Left colon (tissue), 2 donors: ENCODE measurements around the gene NLGN3. TPM values are rescaled to one million over a fixed set of nuclear protein-coding genes. Genes with fewer than 3 reads are reported as not detected.

Experiments
- ATAC-seq: fragments of 200-7000 bp; cut with Tn5 transposase; one replicate; pipeline ENCODE4 v1.9.1; 2020; ENCODE audit warnings: mild to moderate bottlenecking, moderate library complexity
- DNase-seq, 2 donors: peaks; one replicate each; pipeline ENCODE4 v3.0.0-alpha.2; 2020
- intact Hi-C, 2 donors: fragments of 100-400 bp; cut with DNase I in 1 of 2; cut with micrococcal nuclease in 1 of 2; formaldehyde crosslinking; loops; one replicate each; pipeline versions ENCODE4 v1.11.2 to v1.14.0; 2022; cut with DNase I, micrococcal nuclease
- total RNA-seq, 2 donors: library from RNA; stranded (reverse); fragmentation: NEBNext Ultra II Directional; extraction: Animal tissue kit (Norgen Biotek cat#: 25700); gene quantifications; one replicate each; pipeline ENCODE4 v1.2.1, GENCODE V29; 2021
- donor health status: DM: no; HTN: no; CAD: no.
- donor health status: DM: yes; HTN: yes; CAD: no.

Gene NLGN3
- total RNA-seq, 2 donors from 2014 or later: 0.67 to 1.1 TPM

- ATAC-seq: peak; percentile 38
These were observed 32.7 kb upstream of the NLGN3 start for GRCh38 chrX:71111921-71112431.

DNA sequence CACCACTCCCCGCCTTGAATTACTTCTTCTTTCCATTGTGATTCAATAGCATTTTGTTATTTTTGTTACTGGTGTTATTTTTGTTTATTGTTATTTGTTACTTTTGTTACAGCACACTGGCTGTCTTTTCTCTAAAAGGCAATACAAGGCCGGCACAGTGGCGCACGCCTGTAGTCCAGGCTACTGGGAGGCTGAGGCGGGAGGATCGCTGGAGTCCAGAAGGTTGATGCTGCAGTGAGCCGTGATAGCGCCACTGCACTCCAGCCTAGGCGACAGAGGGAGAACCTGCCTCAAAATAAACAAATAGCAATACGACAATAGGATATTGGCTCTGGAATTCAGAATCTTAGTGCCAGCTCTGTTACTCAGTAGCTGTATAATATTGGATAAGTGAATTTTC, 27.3 kb upstream of the NLGN3 start:
- ATAC-seq (no peak), DNase-seq (no peak)
- intact Hi-C loops: no loop called here

More at GRCh38 chrX:71111921-71112431, 32.7 kb upstream of the NLGN3 start:
- intact Hi-C loops: no loop called here
- DNase-seq: no peak

DNA sequence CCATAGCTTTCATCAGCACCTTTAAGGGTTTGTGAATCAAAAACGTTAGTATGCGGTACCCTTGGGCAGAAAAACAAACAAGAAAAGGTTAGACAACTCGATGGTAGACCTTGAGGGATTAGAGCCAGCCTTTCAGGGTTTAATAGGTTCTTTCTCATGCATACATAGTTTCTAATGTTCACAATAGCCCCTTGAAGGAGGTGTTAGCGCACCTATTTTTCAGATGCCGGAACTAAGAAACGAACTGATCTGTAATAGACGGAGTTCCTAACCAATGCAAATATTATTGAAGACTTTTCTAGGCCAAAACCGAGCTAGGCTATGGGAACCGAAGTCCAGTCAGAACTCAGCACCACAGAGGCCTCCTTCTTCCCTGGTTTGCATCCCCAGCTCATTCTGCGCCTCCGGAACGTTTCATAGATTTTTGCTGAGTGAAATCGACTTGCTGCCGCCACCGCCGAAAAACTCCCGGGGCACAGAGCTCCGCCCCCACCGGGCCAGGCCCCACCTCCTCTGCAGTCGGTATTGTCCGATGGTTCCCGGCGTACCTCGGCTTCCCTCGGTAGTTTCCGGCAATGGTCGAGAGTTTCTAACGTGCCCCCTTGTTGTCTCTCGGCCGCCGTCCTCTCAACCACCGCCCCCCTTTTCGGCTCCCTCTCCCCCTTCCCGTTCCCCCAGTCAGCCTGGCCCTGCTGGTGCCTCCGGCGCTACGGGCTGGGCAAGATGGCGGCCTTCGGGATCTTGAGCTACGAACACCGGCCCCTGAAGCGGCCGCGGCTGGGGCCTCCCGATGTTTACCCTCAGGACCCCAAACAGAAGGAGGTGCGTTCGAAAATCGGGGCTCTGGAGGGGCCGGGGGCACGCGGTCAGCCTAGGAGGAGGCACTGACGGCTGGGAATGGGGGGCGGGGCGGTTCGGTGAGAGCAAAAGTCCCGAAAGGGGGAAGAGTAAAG, 26.3 kb upstream of the NLGN3 start, which contains the start of gene MED12:
Gene MED12, plus strand, starts transcription at position 565 of the 953 bp plus-strand sequence. Its CDS starts 159 bp downstream, at position 724.
- ATAC-seq (peak; percentile 96), DNase-seq (peak; percentile 82 to 85)
- intact Hi-C loops: no loop called here

DNA sequence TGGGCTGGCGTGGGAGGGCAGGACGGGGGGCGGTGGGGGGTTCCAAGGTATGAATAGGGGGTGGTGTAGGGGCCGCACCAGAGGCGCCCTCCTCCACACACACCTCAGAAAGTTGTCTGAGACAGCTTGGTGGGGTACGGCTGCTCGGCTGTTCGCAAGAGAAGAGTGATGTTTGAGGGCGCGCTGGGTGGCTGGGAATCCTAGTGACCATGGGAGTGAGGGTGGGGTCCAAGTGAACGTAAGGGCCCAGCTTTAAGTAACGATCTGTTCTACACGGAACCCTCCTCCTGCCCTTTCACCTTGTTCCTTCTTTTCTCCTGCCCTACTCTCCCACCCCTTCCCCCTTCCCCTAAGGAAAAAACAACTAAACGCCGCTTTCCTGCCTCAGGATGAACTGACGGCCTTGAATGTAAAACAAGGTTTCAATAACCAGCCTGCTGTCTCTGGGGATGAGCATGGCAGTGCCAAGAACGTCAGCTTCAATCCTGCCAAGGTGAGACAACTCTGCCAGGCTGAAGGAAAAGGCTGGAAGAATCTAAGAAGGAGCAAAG, 25.6 kb upstream of the NLGN3 start:
- intact Hi-C loops: no loop called here
- ATAC-seq (peak; percentile 57), DNase-seq (peak in 1 of 2 donors; percentile 29)

DNA sequence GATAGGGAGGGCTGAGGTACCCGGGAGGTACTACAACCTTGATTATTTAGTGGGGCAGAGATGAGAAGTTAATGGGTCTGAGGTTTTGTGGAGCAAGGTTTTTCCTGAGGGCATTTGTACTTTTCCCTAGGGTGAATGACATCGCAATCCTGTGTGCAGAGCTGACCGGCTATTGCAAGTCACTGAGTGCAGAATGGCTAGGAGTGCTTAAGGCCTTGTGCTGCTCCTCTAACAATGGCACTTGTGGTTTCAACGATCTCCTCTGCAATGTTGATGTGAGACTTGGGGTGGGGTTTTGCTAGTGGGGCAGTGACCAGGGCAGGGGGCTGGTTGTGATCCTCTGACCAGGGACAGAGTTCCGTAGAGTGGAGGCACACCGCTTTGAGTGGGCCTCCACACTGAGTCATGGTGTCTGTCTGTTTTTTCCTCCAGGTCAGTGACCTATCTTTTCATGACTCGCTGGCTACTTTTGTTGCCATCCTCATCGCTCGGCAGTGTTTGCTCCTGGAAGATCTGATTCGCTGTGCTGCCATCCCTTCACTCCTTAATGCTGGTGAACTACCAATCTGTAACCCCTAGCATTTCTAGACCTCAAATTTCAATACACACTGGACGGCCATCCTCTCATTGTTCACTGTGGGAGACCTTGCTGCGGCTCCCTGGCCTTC, 16.3 kb upstream of the NLGN3 start:
- no peak for DNase-seq
- intact Hi-C loops: no loop called here
- ATAC-seq: no peak

DNA sequence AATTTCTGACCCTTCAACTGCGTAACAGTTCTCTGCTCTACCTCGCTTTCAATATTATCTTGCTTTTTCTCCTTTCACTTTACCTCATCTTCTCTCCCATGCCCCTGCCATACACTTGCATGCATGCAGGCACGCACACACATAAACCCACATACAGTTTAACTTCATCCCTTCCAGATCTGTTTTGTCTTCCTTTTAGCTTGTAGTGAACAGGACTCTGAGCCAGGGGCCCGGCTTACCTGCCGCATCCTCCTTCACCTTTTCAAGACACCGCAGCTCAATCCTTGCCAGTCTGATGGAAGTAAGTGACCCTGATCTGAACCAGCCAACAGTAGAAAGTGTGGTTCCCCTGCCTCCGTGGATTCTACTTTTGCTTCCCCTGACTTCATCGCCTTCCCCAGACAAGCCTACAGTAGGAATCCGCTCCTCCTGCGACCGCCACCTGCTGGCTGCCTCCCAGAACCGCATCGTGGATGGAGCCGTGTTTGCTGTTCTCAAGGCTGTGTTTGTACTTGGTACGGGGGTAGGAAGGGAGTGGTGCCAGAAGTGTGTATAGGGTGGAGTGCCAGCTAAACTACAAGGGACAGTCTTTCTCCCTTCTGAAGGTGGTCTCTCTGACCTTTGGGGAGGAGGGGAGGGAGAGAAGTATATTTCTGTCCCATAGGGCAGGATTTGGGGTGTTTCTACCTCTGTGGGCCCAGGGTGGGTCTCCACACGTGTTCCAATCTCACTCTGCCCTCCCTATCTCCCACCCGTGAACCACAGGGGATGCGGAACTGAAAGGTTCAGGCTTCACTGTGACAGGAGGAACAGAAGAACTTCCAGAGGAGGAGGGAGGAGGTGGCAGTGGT, 15.5 kb upstream of the NLGN3 start:
- intact Hi-C loops: no loop called here
- peak; percentile 95 for ATAC-seq
- DNase-seq: peak; percentile 51 to 72

GRCh38 chrX:71131510-71131909, 13.1 kb upstream of the NLGN3 start:
- ATAC-seq: no peak
- no peak for DNase-seq
- intact Hi-C loops: no loop called here

DNA sequence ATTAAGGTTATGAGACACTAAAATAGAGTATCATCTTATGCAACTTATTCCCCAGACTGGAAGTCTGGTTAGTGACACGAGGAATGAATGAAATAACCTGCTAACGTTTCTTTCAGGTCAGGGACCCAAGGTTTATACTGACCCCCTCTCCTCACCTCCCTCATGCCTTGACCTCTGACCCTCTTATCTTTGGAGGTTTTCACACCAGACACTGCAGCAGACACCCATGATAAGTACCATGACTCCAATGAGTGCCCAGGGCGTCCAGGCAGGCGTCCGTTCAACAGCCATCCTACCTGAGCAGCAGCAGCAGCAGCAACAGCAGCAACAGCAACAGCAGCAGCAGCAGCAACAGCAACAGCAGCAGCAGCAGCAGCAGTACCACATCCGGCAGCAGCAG, 4.2 kb upstream of the NLGN3 start:
- ATAC-seq (no peak), DNase-seq (no peak)
- intact Hi-C loops: no loop called here

DNA sequence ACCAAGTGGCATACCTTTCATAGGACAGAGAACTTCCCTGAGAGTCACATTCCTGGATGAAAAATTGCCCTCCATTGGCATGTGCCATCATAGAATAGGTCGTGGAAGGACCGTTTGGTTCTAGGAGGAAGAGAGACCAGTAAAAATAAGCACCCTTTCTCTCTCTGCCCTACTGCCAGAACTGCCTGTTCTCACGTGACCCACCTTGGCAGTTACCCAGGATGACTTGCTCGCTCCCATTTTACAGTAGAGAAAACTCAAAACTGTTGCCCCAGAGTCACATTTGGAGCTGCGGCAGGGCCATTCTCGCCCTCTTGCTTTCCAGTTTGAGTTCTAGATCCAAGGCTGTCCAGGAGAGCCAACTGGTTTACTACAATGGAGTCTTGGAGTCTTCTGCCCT, 1.1 kb upstream of the NLGN3 start:
- ATAC-seq (no peak), DNase-seq (peak in 1 of 2 donors; percentile 20)
- intact Hi-C loops: no loop called here

DNA sequence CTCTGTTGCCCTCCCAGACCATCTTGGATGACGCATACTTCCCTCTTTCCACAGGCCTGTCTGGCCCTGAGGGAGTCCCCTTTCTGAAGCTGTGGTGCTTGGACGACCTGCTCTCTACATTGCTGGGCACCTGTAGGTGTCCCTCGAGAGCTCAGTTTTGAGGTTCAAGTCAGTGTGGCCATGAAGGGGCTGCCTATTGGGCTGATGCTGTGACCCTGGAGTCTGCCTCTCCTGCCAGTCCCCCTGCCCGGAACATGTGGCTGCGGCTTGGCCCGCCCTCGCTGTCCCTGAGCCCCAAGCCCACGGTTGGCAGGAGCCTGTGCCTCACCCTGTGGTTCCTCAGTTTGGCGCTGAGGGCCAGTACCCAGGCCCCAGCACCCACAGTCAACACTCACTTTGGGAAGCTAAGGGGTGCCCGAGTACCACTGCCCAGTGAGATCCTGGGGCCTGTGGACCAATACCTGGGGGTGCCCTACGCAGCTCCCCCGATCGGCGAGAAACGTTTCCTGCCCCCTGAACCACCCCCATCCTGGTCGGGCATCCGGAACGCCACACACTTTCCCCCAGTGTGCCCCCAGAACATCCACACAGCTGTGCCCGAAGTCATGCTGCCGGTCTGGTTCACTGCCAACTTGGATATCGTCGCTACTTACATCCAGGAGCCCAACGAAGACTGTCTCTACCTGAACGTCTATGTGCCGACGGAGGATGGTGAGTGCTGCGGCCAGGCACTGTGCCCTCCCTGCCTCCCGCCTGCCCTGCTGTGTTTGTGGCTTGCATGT, 3.0 kb downstream of the NLGN3 start:
- intact Hi-C loops: no loop called here
- DNase-seq (no peak), ATAC-seq (no peak)

GRCh38 chrX:71148278-71148663, 3.6 kb downstream of the NLGN3 start:
- no peak for DNase-seq

GRCh38 chrX:71151366-71151765, 6.7 kb downstream of the NLGN3 start:
- ATAC-seq (no peak), DNase-seq (no peak)
- intact Hi-C loops: no loop called here

More at GRCh38 chrX:71148278-71148663, 3.6 kb downstream of the NLGN3 start:
- intact Hi-C loops: no loop called here
- ATAC-seq: no peak

DNA sequence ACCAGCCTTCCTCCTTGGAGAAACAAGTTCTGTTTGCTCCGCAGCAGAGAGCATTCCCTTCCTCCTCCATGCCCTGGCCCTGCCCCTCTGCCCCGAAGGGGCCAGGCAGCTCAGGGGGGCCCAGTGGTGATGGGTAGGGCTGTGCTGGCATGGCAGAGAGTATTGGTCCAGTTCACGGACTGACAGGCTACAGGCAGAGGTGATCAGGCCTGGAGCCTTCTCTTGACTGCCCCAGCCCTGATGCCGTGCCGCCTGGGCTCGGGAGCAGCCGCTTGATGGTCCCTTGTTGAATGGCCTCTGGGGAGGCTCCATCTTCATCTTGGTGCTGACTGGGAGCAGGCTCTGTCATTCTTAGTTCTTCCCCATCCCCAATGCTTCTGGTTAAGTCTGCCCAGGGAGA, 9.6 kb downstream of the NLGN3 start:
- no peak for DNase-seq
- ATAC-seq: no peak
- intact Hi-C loops: no loop called here

DNA sequence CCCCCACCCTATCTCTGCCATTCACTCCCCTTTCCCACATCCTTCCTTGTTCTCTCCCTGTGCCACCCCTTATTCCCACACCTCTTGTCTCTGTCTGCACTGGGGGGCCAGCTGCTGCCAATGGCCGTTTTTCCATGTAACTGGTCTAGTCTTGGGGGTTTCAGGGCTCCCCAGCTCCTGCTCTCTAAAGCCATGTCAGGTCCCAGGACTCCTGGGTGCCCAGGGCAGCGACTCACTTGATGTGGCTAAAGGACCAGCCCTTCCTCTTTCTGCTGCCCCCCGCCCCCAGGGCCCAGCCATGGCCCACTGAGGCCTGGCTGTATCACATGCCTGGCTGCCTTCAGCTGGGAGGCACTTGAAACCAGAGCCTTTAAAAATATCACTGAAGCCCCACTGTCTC, 10.0 kb downstream of the NLGN3 start:
- DNase-seq (no peak), ATAC-seq (no peak)
- intact Hi-C loops: no loop called here

- ATAC-seq: no peak
- intact Hi-C loops: no loop called here
- DNase-seq: no peak
These were observed 14.0 kb downstream of the NLGN3 start for GRCh38 chrX:71158603-71159002.

DNA sequence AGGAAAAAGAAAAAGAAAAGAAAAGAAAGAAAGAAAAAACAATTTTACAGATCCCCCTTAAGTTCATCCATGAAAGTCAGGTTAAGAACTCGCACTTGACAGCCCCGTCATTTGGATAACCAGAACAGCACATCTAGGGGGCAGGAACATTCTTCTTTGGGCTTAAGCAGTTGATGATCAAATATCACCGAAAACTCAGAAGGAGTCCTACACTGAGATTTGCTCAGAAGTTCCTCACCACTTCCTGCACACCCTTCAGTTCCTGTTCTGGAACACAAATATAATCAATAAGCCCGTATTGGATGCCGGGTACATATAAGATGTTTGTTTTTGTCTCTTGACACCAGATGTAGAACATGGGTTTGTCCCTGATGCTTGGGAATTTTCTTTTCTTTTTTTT, 14.7 kb downstream of the NLGN3 start:
- DNase-seq (no peak), ATAC-seq (no peak)
- intact Hi-C loops: no loop called here

GRCh38 chrX:71160475-71160874, 15.8 kb downstream of the NLGN3 start:
- no peak for ATAC-seq
- intact Hi-C loops: no loop called here
- DNase-seq: no peak

DNA sequence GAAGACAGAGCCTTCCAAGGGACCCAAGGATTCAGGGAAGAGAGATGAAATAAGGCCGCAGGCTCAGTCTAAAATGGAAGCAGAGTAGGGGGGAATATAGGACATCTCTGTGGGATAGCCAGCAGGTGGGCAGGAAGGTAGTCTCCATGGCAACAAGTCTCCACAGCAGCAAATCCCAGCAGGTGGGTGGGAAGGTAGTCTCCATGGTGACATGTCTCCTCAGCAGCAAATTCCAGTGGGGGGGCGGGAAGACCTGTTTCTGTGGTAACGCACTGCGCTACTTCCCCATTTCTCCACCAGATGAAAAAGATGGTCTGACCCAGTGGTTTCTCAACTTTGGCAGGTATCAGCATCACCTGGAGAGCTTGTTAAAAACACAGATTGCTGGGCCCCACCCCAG, 18.3 kb downstream of the NLGN3 start:
- ATAC-seq (no peak), DNase-seq (no peak)
- intact Hi-C loops: no loop called here
